K562 (cell line): ENCODE results near the gene NRXN3. TPM values are rescaled to one million over a fixed set of nuclear protein-coding genes. Genes with fewer than 3 reads are reported as not detected.

Source experiments
- ATAC-seq: fragments of 200-7000 bp; cut with Tn5 transposase; 3 replicates; pipeline ENCODE4 v1.9.1; 2020; ENCODE audit warnings: moderate library complexity
- BruUV-seq: library from RNA; stranded (reverse); fragments of 400-500 nt; replicated peaks from 2 replicates; lab custom pipeline; 2021; lab: Mats Ljungman, UMichigan
- CTCF ChIA-PET: fragments of 300-600 bp; formaldehyde crosslinking; extraction: SDS; loops from one replicate; lab custom pipeline; 2021; ENCODE audit warnings: low intra/inter-chr PET ratio; lab: Yijun Ruan, JAX
- POLR2A ChIA-PET: fragments of 300-600, 350-650 bp; sonication (Branson Sonifier 250); formaldehyde crosslinking; extraction: SDS; loops from one replicate; lab custom pipeline; 2021; ENCODE audit warnings: antibody characterized with exemption, inconsistent platforms; lab: Yijun Ruan, JAX
- DNase-seq, 4 experiments: peaks; one replicate each; pipeline versions ENCODE4 v3.0.0 to v3.0.0-alpha.2; 2011 to 2018; ENCODE audit warnings: low spot score in 3 of 4, mixed read lengths in 3 of 4; ENCODE audit errors: extremely low read depth in 1 of 4
- FAIRE-seq: peaks from 2 replicates; lab custom pipeline; 2011; peaks lifted over from hg19 to GRCh38; lab: Jason Lieb, UNC
- H2AFZ ChIP-seq: 2 replicates; pipeline ENCODE4 v1.6.0; 2011; ENCODE audit warnings: low read depth, low read length, control low read depth, inconsistent platforms
- H3K27ac ChIP-seq: fragments of 200-600 bp; 3 replicates; pipeline ENCODE4 v1.8.0; 2011; ENCODE audit warnings: low read depth, mild to moderate bottlenecking, control low read depth, inconsistent platforms, low read length, moderate library complexity, mixed read lengths; ENCODE audit errors: extremely low read depth
- H3K27me3 ChIP-seq, 2 experiments: fragments of 300-600 bp in 1 of 2; 2 replicates in 1 of 2; 3 replicates in 1 of 2; pipeline versions ENCODE4 v1.6.0 to v1.8.0; 2011; ENCODE audit warnings: inconsistent platforms in 2 of 2, low read length in 2 of 2, mild to moderate bottlenecking in 1 of 2, mixed read lengths in 1 of 2, moderate library complexity in 1 of 2; ENCODE audit not compliant: control insufficient read depth in 2 of 2, insufficient read depth in 2 of 2
- H3K36me3 ChIP-seq: fragments of 300-600 bp; 3 replicates; pipeline ENCODE4 v1.8.0; 2011; ENCODE audit warnings: mild to moderate bottlenecking, low read length, inconsistent platforms; ENCODE audit not compliant: control insufficient read depth, insufficient read depth
- H3K4me1 ChIP-seq, 2 experiments: fragments of 200-600 bp in 1 of 2; replicated peaks in 1 of 2; 2 replicates in 1 of 2; 3 replicates in 1 of 2; pipeline versions ENCODE4 v1.5.1 to v1.8.0; 2011; ENCODE audit warnings: inconsistent platforms in 2 of 2, low read length in 2 of 2, mild to moderate bottlenecking in 1 of 2, mixed read lengths in 1 of 2, moderate library complexity in 1 of 2; ENCODE audit not compliant: control insufficient read depth in 2 of 2, insufficient read depth in 2 of 2
- H3K4me2 ChIP-seq: 2 replicates; pipeline ENCODE4 v1.6.1; 2011; ENCODE audit warnings: low read length, control low read depth, inconsistent platforms, mixed read lengths; ENCODE audit not compliant: insufficient read depth
- H3K4me3 ChIP-seq: fragments of 200-600 bp; sonication (generic), shearing (Covaris generic); 2 replicates; pipeline ENCODE4 v1.5.1; 2016; ENCODE audit warnings: control low read depth, inconsistent platforms
- H3K79me2 ChIP-seq: fragments of 200-600 bp; 3 replicates; pipeline ENCODE4 v1.8.0; 2011; ENCODE audit warnings: low read length, inconsistent platforms; ENCODE audit not compliant: control insufficient read depth, insufficient read depth
- H3K9ac ChIP-seq, 2 experiments: 2 replicates each; pipeline versions ENCODE4 v1.6.0 to v1.6.1; 2011; ENCODE audit warnings: low read depth in 2 of 2, low read length in 2 of 2, control low read depth in 1 of 2, inconsistent platforms in 1 of 2, mild to moderate bottlenecking in 1 of 2, mixed read lengths in 1 of 2; ENCODE audit not compliant: insufficient read depth in 1 of 2
- H3K9me1 ChIP-seq: one replicate; pipeline ENCODE4 v1.6.0; 2011; ENCODE audit warnings: inconsistent platforms, mild to moderate bottlenecking, low read length, moderate library complexity; ENCODE audit not compliant: control insufficient read depth, insufficient read depth
- H3K9me3 ChIP-seq: replicated peaks from 2 replicates; pipeline ENCODE4 v1.5.1; 2011; ENCODE audit warnings: low read depth, low read length, inconsistent platforms; ENCODE audit not compliant: control insufficient read depth, insufficient read depth
- H4K20me1 ChIP-seq: replicated peaks from 2 replicates; pipeline ENCODE4 v1.6.1; 2011; ENCODE audit warnings: low read length, inconsistent platforms, mixed read lengths; ENCODE audit not compliant: control insufficient read depth, insufficient read depth
- HNRNPK ChIP-seq: fragments of 200-400 bp; formaldehyde crosslinking; IDR thresholded peaks from one replicate; pipeline ENCODE4 v1.6.1; 2018; ENCODE audit warnings: mild to moderate bottlenecking, low read depth, low read length; ENCODE audit not compliant: poor library complexity, severe bottlenecking
- IFI16 ChIP-seq: fragments of 250-450 bp; sonication (Bioruptor Pico); IDR thresholded peaks from 2 replicates; pipeline ENCODE4 v2.1.2; 2022; ENCODE audit warnings: mild to moderate bottlenecking, inconsistent platforms
- MAFF ChIP-seq: IDR thresholded peaks from 2 replicates; pipeline ENCODE4 v1.6.1; 2012; ENCODE audit warnings: low read length, improper control_type of control experiment
- MAFK ChIP-seq: IDR thresholded peaks from 2 replicates; pipeline ENCODE4 v1.6.1; 2011; ENCODE audit warnings: low read length, improper control_type of control experiment
- PTBP1 ChIP-seq: fragments of 200-400 bp; formaldehyde crosslinking; IDR thresholded peaks from 2 replicates; pipeline ENCODE4 v1.6.1; 2017; ENCODE audit warnings: low read depth, low read length
- TAF15 ChIP-seq: fragments of 200-400 bp; formaldehyde crosslinking; IDR thresholded peaks from 2 replicates; pipeline ENCODE4 v1.6.1; 2017; ENCODE audit warnings: mild to moderate bottlenecking, low read depth, low read length, moderate library complexity
- ZMIZ1 ChIP-seq, 2 experiments: fragments of 150-350 bp in 1 of 2; IDR thresholded peaks; 2 replicates each; pipeline ENCODE4 v1.6.1; 2012 to 2016; ENCODE audit warnings: low read depth in 2 of 2, low read length in 2 of 2, mild to moderate bottlenecking in 1 of 2, moderate library complexity in 1 of 2
- ZNF79 ChIP-seq: fragments of 250-450 bp; sonication (Bioruptor Pico); IDR thresholded peaks from 2 replicates; pipeline ENCODE4 v1.4.0; 2020; ENCODE audit warnings: low read depth, mild to moderate bottlenecking, moderate library complexity
- ZSCAN32 ChIP-seq: fragments of 450-650 bp; formaldehyde crosslinking; IDR thresholded peaks from 2 replicates; pipeline ENCODE4 v1.4.0; 2020; ENCODE audit warnings: mild to moderate bottlenecking, moderate library complexity
- WGBS: fragments of 100-300 bp; shearing (Covaris generic); methylation state at CpG from one replicate; pipeline ENCODE4 v1.1.6; 2016; ENCODE audit warnings: low coverage, mixed read lengths; ENCODE audit not compliant: insufficient coverage; ENCODE audit errors: missing lambda C conversion rate; 5-methylcytosine and 5-hydroxymethylcytosine counted together
- in situ Hi-C: fragments of 300-500 bp; cut with MboI; formaldehyde crosslinking; loops from 4 replicates; pipeline ENCODE4 v1.15.0; 2018; ENCODE audit warnings: inconsistent platforms, mixed read lengths
- intact Hi-C: fragments of 100-400 bp; cut with micrococcal nuclease; formaldehyde crosslinking; loops from 2 replicates; pipeline ENCODE4 v1.14.2; 2022
- polyA plus RNA-seq, 8 experiments: library from polyadenylated mRNA; depleted of rRNA in 4 of 8; stranded (reverse) in 5 of 8; unstranded in 3 of 8; fragments of >200 nt; fragmentation: Nextera tagmentation in 2 of 8; fragmentation: Illumina TruSeq in 1 of 8; extraction: Ambion mirVana in 2 of 8; extraction: Trizol in 1 of 8; gene quantifications; 2 replicates each; pipeline versions ENCODE4 v1.2.1 to v1.2.3, GENCODE V29; 2011 to 2014; ENCODE audit warnings: inconsistent platforms in 1 of 8, missing spikeins in 1 of 8
- total RNA-seq, 7 experiments: library from RNA; depleted of rRNA in 6 of 7; stranded (reverse); fragments of >200 nt in 6 of 7; fragmentation: Illumina TruSeq in 2 of 7; extraction: Trizol in 2 of 7; gene quantifications; 2 replicates each; pipeline versions ENCODE4 v1.2.1 to v1.2.3, GENCODE V29; 2011 to 2021; ENCODE audit warnings: low replicate concordance in 1 of 7
- TF ChIP-seq, protein P1 (sequence below): fragments of 450-650 bp; formaldehyde crosslinking; IDR thresholded peaks from 2 replicates; pipeline ENCODE4 v1.4.0; 2020; ENCODE audit warnings: mild to moderate bottlenecking, mixed read lengths

The NRXN3 gene
- total and polyA plus RNA-seq, 9 of the 15 experiments (the other 6 are each of a cell fraction or from before 2014, with no cell fraction given), result 0.09 TPM; not detected in 8

DNA sequence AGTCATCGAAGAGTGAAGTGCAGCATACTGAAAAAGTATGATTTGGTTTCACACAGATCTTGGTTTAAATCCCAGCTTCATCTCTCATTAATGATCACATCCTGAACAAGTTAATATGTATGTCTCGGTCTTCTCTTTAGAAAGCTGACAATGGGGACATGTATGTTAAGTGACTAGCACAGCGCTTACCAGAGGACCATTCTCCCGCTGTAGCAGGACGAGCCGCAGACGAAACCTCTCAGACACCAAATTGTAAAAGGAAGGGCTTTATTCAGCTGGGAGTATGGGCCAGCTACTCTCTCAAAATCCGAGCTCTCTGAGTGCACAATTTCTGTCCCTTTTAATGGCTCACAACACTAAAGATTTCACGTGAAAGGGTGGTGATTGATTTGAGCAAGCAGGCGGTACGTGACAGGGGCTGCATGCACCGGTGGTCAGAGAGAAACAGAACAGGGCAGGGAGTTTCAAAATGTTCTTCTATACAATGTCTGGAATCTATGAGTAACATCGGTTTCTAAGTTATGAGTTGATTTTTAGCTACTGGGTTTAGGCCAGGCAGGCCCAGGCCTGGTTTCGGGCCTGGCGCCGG, 1358.7 kb downstream of the NRXN3 start (continued):
- TF ChIP-seq, protein P1, sequence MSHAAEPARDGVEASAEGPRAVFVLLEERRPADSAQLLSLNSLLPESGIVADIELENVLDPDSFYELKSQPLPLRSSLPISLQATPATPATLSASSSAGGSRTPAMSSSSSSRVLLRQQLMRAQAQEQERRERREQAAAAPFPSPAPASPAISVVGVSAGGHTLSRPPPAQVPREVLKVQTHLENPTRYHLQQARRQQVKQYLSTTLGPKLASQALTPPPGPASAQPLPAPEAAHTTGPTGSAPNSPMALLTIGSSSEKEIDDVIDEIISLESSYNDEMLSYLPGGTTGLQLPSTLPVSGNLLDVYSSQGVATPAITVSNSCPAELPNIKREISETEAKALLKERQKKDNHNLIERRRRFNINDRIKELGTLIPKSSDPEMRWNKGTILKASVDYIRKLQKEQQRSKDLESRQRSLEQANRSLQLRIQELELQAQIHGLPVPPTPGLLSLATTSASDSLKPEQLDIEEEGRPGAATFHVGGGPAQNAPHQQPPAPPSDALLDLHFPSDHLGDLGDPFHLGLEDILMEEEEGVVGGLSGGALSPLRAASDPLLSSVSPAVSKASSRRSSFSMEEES (CRISPR knock-in tag), result no peak
- TF ChIP-seq ZNF79 (CRISPR knock-in tag) (no peak), ZSCAN32 (CRISPR knock-in tag) (no peak), TAF15 (no peak), HNRNPK (no peak), PTBP1 (no peak)

GRCh38 chr14:79530555-79530954, 1360.4 kb downstream of the NRXN3 start:
- ATAC-seq (no peak), FAIRE-seq (no peak), DNase-seq (no peak)
- in situ Hi-C loops, result no loop called here
- Histone ChIP-seq H4K20me1 (no peaks in the 10 kb centered on the region), H3K4me2 (no peak overlapping the region), H3K9me1 (no peaks in the 10 kb centered on the region), H2AFZ (no peak overlapping the region), H3K4me3 (no peak overlapping the region), H3K9me3 (no peaks in the 10 kb centered on the region), H3K27me3 (no peaks in the 10 kb centered on the region), H3K79me2 (no peaks in the 10 kb centered on the region), H3K36me3 (no peaks in the 10 kb centered on the region), H3K4me1 (no peaks in the 10 kb centered on the region), H3K9ac (no peak overlapping the region), H3K27ac (no peak overlapping the region)
- CTCF ChIA-PET, result no interaction called here
- POLR2A ChIA-PET, result no interaction called here
- WGBS, result 0% methylated on average over 1 of the region's 1 CpG
- TF ChIP-seq ZMIZ1 (IDR thresholded peaks at IDR 0.05; ENCODE audit: low read depth in 2 of 2, low read length in 2 of 2) (no peak), IFI16 (CRISPR knock-in tag) (no peak), MAFK (peak; percentile 25), MAFF (0 out of 2 replicates have a peak, but pooled peaks have one; percentile 7)
- BruUV-seq, result no TSS peak
- intact Hi-C loops, result no loop called here
